D721Med (cell line): ENCODE results near the gene PDGFRB.

Experiments used
- DNase-seq: peaks from one replicate; pipeline ENCODE4 v3.0.0; 2011; ENCODE audit warnings: low spot score; ENCODE audit not compliant: insufficient read length
- FAIRE-seq: peaks from 2 replicates; lab custom pipeline; 2011; peaks lifted over from hg19 to GRCh38; lab: Jason Lieb, UNC
- CTCF ChIP-seq: IDR thresholded peaks from 2 replicates; pipeline ENCODE4 v1.5.1; 2012; ENCODE audit warnings: mild to moderate bottlenecking, control low read depth; ENCODE audit not compliant: insufficient read depth; ENCODE audit errors: missing control alignments

PDGFRB gene

GRCh38 chr5:150121448-150122157, 34.0 kb downstream of the PDGFRB start:
- TF ChIP-seq CTCF, result no peak
- no peak for DNase-seq
- FAIRE-seq, result no peak

DNA sequence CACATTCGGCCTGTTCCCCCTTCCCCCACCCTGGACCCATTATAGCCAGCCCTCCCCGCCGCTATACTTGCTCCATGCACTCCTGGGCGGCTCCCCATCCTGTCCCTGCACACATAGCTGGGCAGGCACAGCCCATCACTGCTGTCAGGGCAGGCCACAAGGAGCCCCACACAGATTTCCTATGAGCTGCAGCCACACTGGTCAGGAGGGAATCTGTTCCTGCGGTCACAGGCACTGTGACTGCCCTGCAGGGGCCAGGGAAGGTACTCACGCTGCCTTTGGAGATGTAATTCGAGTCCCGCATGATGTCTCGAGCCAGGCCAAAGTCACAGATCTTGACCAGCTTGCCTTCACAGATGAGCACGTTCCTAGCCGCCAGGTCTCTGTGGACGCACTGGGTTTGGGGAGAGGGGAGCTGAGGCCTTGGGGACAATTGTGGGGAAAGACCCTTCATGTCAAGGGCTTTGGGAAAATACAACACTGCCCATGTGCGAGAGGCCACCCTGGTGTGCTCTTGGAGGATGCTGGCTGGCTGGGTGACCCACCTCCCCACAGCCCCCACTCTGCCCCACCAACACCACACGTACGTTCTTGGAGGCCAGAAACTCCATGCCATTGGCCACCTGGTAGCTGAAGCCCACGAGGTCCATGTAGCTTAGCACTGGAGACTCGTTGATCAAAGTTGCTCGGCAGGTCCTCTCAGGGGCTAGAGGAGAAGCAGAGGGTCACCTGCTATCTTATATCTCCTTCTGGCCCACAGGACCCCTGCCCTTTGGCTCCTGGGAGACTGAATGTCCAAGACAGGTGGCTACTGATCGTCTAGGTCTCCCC, 34.8 kb downstream of the PDGFRB start:
- no peak for TF ChIP-seq CTCF
- no peak for FAIRE-seq

GRCh38 chr5:150120062-150120441, 35.6 kb downstream of the PDGFRB start:
- DNase-seq, result no peak
- FAIRE-seq, result no peak
- TF ChIP-seq CTCF, result no peak

More for the DNA sequence above, 34.8 kb downstream of the PDGFRB start:
- DNase-seq, result no peak

- DNase-seq, result no peak
- FAIRE-seq, result no peak
- TF ChIP-seq CTCF, result no peak
Observed at GRCh38 chr5:150119421-150120061, 36.1 kb downstream of the PDGFRB start.

DNA sequence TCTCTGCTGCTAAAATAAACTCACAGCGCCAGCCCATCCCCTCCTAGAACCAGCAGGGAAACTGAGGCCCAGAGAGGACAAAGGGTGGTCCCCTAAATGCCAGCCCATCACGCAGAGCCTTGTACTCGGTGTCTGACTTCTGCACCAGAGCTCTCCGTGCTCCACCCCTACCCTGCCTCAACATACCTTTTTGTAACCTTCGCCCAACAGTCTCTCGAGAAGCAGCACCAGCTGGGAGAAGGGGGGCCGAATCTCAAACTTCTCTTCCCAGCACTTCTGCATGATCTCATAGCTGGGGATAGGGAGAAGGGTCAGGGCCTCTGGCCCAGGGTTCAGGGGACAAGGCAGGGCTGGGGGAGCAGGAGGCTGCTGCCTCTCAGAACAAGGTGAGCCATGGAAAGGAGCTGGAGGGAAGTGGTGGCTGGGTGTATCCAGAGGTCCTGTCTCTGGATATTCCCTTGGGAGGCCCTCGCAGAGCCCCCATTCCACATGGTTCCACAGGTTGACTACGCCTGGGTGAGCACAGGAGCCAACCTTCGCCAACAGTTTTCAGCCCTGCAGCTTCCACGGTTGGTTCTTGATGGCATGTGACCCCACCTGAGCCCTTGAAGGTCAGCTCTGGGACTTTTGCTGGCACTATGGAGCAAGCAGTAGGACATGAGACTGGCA, 37.0 kb downstream of the PDGFRB start:
- no peak for TF ChIP-seq CTCF

DNA sequence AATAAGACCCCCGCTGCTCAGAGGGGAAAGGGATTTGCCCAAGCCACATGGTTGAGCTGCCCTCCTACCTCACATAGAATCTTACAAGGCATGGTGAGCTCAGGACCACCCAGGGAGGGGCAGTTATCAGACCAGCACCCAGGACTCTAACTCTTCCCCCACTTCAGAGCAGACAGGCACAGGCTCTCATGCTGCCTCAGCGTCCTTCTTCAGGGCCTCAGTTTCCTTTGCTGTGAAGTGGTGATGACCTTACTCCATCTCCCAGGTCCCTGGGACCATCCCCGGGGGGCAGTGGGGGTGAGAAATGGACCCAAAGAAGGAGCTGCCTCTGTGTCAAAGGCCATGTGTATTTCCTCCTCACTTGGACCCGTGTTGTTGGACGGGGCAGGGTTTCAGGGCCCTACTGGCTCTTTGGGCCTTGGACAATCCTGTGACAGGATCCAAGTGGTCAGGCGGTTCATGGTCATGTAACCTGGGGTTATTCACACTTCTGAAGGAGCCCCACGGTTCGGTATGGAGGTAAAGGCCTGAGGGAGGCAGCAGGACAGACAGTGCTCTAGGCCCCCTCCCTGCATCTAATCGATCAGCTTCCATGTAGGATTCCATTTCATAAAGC, 37.6 kb downstream of the PDGFRB start:
- FAIRE-seq, result no peak
- TF ChIP-seq CTCF, result no peak
- DNase-seq, result no peak

More for the DNA sequence above, 37.0 kb downstream of the PDGFRB start:
- DNase-seq (no peak), FAIRE-seq (no peak)
